Adrenal gland (tissue), 5 donors: ENCODE results near the gene TAB2.

Experiments used
- POLR2A ChIP-seq, 2 donors: fragments of 450-650 bp; IDR thresholded peaks; one replicate each; pipeline ENCODE4 v1.6.1; 2017; ENCODE audit warnings: antibody characterized with exemption in 2 of 2, mild to moderate bottlenecking in 2 of 2, moderate library complexity in 1 of 2
- TF ChIP-seq, protein P1 (sequence below), 6 experiments: fragments of 450-650 bp in 4 of 6; fragments of 200-600 bp in 2 of 6; sonication (generic) in 1 of 6; IDR thresholded peaks; 1 replicate in 5 of 6; 2 replicates in 1 of 6; pipeline versions ENCODE4 v1.5.1 to v1.8.0; 2016 to 2021; ENCODE audit warnings: antibody characterized with exemption in 6 of 6, mild to moderate bottlenecking in 2 of 6, moderate library complexity in 1 of 6
- donor health status: DM: no; HTN: no; CAD: no.

DNA sequence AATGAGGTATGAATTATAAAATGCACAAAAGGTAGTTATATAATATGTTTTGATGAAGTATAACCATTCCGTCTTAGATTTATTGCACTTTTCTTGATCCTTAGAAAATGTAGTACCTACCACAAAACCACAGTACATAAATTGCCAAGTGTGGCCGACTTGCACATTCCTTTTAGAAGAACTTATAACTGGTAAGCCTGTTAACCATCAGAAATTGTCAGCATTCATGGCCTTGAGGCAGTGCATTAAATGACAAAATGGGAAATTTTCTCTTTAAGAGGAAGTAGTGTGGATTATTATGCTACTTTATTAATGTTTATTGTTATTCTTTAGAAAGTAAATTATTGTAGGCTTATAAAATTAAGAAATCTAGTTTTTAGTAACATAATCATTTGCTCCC lies 29.6 kb downstream of the TAB2 start:
- TF ChIP-seq, protein P1, sequence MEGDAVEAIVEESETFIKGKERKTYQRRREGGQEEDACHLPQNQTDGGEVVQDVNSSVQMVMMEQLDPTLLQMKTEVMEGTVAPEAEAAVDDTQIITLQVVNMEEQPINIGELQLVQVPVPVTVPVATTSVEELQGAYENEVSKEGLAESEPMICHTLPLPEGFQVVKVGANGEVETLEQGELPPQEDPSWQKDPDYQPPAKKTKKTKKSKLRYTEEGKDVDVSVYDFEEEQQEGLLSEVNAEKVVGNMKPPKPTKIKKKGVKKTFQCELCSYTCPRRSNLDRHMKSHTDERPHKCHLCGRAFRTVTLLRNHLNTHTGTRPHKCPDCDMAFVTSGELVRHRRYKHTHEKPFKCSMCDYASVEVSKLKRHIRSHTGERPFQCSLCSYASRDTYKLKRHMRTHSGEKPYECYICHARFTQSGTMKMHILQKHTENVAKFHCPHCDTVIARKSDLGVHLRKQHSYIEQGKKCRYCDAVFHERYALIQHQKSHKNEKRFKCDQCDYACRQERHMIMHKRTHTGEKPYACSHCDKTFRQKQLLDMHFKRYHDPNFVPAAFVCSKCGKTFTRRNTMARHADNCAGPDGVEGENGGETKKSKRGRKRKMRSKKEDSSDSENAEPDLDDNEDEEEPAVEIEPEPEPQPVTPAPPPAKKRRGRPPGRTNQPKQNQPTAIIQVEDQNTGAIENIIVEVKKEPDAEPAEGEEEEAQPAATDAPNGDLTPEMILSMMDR (IDR thresholded peaks at IDR 0.05), result no peak
- TF ChIP-seq POLR2A (IDR thresholded peaks at IDR 0.05), result no peak
